22Rv1 (cell line): ENCODE measurements around the gene LYPD6B.

Experiments
- H3K27ac ChIP-seq: fragments of 450-650 bp; 2 replicates; pipeline ENCODE4 v1.5.1; 2017
- CTCF ChIP-seq: fragments of 450-650 bp; IDR thresholded peaks from 2 replicates; pipeline ENCODE4 v1.5.1; 2017; ENCODE audit warnings: mild to moderate bottlenecking
- ZFX ChIP-seq: fragments of 450-650 bp; IDR thresholded peaks from 2 replicates; pipeline ENCODE4 v1.6.1; 2017; ENCODE audit warnings: antibody characterized with exemption, borderline replicate concordance

Gene LYPD6B

GRCh38 chr2:149160701-149161217 is 122.3 kb downstream of the LYPD6B start:
- no peak overlapping the region for H3K27ac ChIP-seq
- TF ChIP-seq ZFX (no peak), CTCF (no peak)

GRCh38 chr2:149161481-149162225 is 123.2 kb downstream of the LYPD6B start:
- H3K27ac ChIP-seq = no peak overlapping the region
- TF ChIP-seq CTCF = no peak
- no peak for TF ChIP-seq ZFX

GRCh38 chr2:149164296-149164695 is 125.8 kb downstream of the LYPD6B start:
- no peak overlapping the region for H3K27ac ChIP-seq

GRCh38 chr2:149164827-149165226 is 126.3 kb downstream of the LYPD6B start:
- no peak overlapping the region for H3K27ac ChIP-seq
- TF ChIP-seq CTCF (no peak), ZFX (no peak)

More at GRCh38 chr2:149164296-149164695, 125.8 kb downstream of the LYPD6B start:
- TF ChIP-seq CTCF = no peak
- TF ChIP-seq ZFX = no peak

- H3K27ac ChIP-seq = no peak overlapping the region
- TF ChIP-seq CTCF = no peak
- TF ChIP-seq ZFX = no peak
Observed at GRCh38 chr2:149167001-149167780, 128.7 kb downstream of the LYPD6B start.

GRCh38 chr2:149167941-149168340 is 129.4 kb downstream of the LYPD6B start:
- TF ChIP-seq ZFX = no peak
- TF ChIP-seq CTCF = no peak
- H3K27ac ChIP-seq = no peak overlapping the region

GRCh38 chr2:149169656-149170055 is 131.2 kb downstream of the LYPD6B start:
- H3K27ac ChIP-seq = peak overlapping the region; percentile 15; the same call in 1 of the 2 replicates
- TF ChIP-seq ZFX (no peak), CTCF (no peak)
